Measurements from ENCODE around the gene SOX5.

Gene SOX5

GRCh38 chr12:23561364-23562345, 387.8 kb downstream of the SOX5 start:
- TF ChIP-seq, protein P1, sequence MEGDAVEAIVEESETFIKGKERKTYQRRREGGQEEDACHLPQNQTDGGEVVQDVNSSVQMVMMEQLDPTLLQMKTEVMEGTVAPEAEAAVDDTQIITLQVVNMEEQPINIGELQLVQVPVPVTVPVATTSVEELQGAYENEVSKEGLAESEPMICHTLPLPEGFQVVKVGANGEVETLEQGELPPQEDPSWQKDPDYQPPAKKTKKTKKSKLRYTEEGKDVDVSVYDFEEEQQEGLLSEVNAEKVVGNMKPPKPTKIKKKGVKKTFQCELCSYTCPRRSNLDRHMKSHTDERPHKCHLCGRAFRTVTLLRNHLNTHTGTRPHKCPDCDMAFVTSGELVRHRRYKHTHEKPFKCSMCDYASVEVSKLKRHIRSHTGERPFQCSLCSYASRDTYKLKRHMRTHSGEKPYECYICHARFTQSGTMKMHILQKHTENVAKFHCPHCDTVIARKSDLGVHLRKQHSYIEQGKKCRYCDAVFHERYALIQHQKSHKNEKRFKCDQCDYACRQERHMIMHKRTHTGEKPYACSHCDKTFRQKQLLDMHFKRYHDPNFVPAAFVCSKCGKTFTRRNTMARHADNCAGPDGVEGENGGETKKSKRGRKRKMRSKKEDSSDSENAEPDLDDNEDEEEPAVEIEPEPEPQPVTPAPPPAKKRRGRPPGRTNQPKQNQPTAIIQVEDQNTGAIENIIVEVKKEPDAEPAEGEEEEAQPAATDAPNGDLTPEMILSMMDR (IDR thresholded peaks at IDR 0.05; ENCODE audit: insufficient read depth, missing control alignments): no peak
- DNase-seq (ENCODE audit: insufficient read length, low spot score) (no peak), FAIRE-seq (peak; percentile 96)

DNA sequence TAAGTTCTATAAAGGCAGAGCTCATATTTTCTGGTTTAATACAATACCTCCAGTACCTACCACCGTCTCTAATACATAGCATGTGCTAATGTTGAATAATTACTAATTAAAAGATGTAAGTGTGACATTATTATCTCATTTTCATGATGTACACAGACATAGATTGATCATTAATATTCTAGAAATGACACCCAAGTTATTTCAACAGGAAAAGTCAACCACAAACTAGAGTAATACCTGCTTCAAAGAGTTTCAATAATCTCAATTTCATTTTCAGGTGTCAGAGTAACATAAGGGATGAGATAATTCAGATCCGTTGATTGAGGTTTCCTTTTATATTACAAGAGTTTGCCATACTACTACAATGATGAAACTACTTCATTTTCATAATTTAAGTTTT, 388.9 kb downstream of the SOX5 start:
- TF ChIP-seq, protein P1 (IDR thresholded peaks at IDR 0.05; ENCODE audit: insufficient read depth, missing control alignments): no peak
- DNase-seq (ENCODE audit: insufficient read length, low spot score) (no peak), FAIRE-seq (no peak)

GRCh38 chr12:23559268-23559753, 390.2 kb downstream of the SOX5 start:
- TF ChIP-seq, protein P1 (IDR thresholded peaks at IDR 0.05; ENCODE audit: insufficient read depth, missing control alignments): no peak
- FAIRE-seq (no peak), DNase-seq (ENCODE audit: insufficient read length, low spot score) (no peak)

DNA sequence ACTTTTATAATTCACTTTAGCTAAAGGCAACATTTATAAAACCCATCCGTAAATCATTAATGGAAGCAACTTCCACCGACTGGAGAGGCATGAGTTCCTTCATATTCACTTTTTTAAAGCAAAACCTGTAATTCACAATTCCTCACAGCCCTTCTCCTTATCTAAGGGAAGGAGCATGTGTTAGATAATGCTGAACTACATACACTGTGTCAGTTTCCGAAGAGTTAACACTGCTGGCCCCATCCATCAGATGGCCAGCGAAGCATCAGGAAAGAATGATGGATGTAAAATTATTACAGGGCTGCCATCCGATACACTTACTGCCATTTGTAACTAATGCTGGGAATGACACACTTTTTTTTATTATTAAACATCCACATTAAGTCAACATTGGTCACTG, 392.8 kb downstream of the SOX5 start:
- DNase-seq (ENCODE audit: insufficient read length, low spot score) (no peak), FAIRE-seq (no peak)
- TF ChIP-seq, protein P1 (IDR thresholded peaks at IDR 0.05; ENCODE audit: insufficient read depth, missing control alignments): no peak

DNA sequence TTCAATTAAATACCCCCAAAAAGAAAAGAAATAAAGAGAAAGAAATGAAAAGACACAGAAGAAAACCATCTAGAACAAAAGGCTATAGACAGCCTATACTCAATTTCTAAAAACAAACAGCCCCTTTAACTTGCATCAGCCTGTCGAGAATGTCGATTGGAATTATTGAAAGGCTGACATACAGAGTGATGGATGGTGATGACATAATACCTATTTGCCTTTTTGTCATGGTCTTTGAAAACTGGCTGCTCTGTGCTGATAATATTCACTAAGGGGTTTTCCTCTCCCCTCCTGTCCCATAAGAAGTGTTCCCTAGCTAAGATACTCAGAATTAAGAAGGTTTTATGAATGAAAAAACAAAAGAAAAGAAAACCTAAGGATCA, 393.7 kb downstream of the SOX5 start:
- DNase-seq (ENCODE audit: insufficient read length, low spot score) (no peak), FAIRE-seq (no peak)
- TF ChIP-seq, protein P1 (IDR thresholded peaks at IDR 0.05; ENCODE audit: insufficient read depth, missing control alignments): no peak

- DNase-seq (ENCODE audit: insufficient read length, low spot score) (no peak), FAIRE-seq (no peak)
- TF ChIP-seq, protein P1 (IDR thresholded peaks at IDR 0.05; ENCODE audit: insufficient read depth, missing control alignments): no peak
These were observed 394.2 kb downstream of the SOX5 start for GRCh38 chr12:23555180-23555824.
